ENCODE results near the gene AGPAT1.

DNA sequence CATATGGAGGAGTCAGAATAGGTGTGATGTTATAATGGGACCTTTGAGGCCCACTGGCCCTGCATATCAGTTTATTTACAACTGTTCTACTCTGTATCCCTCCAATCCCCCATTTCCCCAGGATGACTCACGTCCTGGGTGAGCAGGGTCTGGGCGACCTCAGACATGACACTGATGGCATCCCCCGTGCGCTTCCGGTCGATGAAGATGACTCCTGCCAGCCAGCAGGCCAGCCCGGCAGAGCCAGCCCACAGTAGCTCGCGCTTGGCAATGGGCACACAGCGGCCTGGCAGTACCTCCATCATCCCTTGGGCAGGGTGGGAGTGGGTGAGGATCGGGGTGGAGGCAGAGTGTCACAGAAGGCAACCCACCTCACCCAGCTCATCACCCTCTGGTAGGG is 5.6 kb downstream of the AGPAT1 start:
- TF ChIP-seq GATA2 (IDR thresholded peaks at IDR 0.05; ENCODE audit: low read depth, low read length): no peak
- no peak for TF ChIP-seq GATA3 (IDR thresholded peaks at IDR 0.05; ENCODE audit: low read depth, low read length)

All from SH-SY5Y (cell line).